ENCODE results near the gene LRRC38. TPM values are rescaled to one million over a fixed set of nuclear protein-coding genes. Genes with fewer than 3 reads are reported as not detected.

Gene LRRC38
- total RNA-seq, 1 donor from 2014 or later = 0.33 TPM

DNA sequence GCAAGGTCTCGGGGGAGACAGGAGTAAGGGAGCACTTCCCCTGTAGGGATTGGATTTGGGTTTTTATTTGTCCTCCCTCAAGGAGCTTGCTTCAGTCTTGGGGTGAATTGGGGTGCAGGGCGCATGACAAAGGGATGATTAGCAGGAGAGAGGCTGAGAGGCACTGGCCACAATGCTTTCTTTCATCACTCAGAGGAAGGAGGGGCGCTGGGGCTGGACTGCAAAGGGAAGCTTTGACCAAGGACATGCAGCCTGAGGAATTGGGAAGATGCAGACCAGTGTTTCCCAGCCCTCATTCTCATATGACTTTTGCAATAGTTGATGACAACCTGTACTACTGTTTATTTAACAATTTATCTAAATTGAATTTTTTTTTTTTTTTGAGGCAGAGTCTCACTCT lies 35.7 kb upstream of the LRRC38 start:
- Histone ChIP-seq H3K27me3 (ENCODE audit: control insufficient read depth, insufficient read depth, low read length) (no peaks in the 10 kb centered on the region), H3K4me3 (ENCODE audit: low read depth, low read length) (no peak overlapping the region), H3K36me3 (ENCODE audit: control insufficient read depth, insufficient read depth, low read length) (no peaks in the 10 kb centered on the region)
- DNase-seq (ENCODE audit: low read depth) = no peak
- TF ChIP-seq, protein P1, sequence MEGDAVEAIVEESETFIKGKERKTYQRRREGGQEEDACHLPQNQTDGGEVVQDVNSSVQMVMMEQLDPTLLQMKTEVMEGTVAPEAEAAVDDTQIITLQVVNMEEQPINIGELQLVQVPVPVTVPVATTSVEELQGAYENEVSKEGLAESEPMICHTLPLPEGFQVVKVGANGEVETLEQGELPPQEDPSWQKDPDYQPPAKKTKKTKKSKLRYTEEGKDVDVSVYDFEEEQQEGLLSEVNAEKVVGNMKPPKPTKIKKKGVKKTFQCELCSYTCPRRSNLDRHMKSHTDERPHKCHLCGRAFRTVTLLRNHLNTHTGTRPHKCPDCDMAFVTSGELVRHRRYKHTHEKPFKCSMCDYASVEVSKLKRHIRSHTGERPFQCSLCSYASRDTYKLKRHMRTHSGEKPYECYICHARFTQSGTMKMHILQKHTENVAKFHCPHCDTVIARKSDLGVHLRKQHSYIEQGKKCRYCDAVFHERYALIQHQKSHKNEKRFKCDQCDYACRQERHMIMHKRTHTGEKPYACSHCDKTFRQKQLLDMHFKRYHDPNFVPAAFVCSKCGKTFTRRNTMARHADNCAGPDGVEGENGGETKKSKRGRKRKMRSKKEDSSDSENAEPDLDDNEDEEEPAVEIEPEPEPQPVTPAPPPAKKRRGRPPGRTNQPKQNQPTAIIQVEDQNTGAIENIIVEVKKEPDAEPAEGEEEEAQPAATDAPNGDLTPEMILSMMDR (IDR thresholded peaks at IDR 0.05; ENCODE audit: insufficient read depth, low read length, poor library complexity, severe bottlenecking) = no peak

DNA sequence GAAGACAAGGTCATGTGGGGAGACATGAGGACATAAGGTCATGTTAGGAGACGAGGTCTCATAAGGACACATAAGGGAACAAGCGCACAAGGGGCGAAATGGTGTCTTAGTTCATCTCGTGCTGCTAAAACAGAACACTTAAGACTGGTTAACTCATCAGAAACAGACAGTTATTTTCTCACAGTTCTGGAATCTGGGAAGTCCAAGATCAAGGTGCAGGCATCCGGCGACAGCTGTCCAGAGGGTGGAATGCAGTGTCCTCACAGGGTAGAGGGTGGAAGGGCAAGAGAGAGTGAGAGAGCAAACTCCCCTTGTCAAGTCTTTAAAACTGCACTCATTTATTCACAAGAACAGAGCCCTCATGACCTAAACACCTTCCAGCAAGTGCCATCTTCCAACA lies 35.2 kb upstream of the LRRC38 start:
- Histone ChIP-seq H3K27me3 (ENCODE audit: control insufficient read depth, insufficient read depth, low read length) (no peaks in the 10 kb centered on the region), H3K4me3 (ENCODE audit: low read depth, low read length) (no peak overlapping the region), H3K36me3 (ENCODE audit: control insufficient read depth, insufficient read depth, low read length) (no peaks in the 10 kb centered on the region)
- DNase-seq (ENCODE audit: low read depth) = no peak
- TF ChIP-seq, protein P1 (IDR thresholded peaks at IDR 0.05; ENCODE audit: insufficient read depth, low read length, poor library complexity, severe bottlenecking) = no peak

DNA sequence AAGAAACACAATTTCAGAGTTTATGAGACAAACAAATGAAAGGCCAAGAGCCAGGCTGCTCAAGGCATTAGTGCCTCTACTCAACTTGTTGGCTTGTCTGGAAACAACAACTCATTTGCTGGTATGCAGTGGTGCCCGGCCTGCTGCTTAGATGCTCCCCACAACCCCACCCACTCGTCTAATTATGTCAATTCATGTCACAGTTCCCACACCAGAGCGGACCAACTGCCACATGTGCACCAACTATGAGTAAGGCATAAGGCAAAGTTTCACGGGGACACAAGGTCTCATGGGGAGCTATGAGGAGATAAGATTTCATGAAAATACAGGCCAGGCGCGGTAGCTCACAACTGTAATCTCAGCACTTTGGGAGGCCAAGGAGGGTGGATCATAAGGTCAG lies 34.5 kb upstream of the LRRC38 start:
- TF ChIP-seq, protein P1 (IDR thresholded peaks at IDR 0.05; ENCODE audit: insufficient read depth, low read length, poor library complexity, severe bottlenecking) = no peak
- Histone ChIP-seq H3K4me3 (ENCODE audit: low read depth, low read length) (no peak overlapping the region), H3K27me3 (ENCODE audit: control insufficient read depth, insufficient read depth, low read length) (no peaks in the 10 kb centered on the region), H3K36me3 (ENCODE audit: control insufficient read depth, insufficient read depth, low read length) (no peaks in the 10 kb centered on the region)
- no peak for DNase-seq (ENCODE audit: low read depth)

DNA sequence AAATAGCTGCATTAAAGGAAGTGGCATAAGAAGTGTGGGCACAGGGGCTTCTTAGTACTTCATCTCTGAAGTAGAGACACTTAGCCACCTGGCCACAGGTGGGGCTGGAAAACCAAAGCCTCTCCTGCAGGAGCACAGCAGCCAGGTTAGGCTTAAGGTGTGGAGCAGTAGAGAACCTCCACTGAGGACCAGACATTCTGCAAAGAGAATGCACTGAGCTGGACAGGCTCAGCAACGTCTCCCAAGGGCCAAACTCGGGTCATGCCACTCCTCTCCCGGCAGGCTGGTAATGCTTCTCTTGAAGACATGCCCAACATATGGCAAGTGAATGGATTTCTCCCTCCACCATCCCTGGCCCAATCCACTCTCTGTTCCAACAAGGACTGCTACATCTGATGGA lies 33.0 kb upstream of the LRRC38 start:
- Histone ChIP-seq H3K27me3 (ENCODE audit: control insufficient read depth, insufficient read depth, low read length) (no peaks in the 10 kb centered on the region), H3K36me3 (ENCODE audit: control insufficient read depth, insufficient read depth, low read length) (no peaks in the 10 kb centered on the region), H3K4me3 (ENCODE audit: low read depth, low read length) (no peak overlapping the region)
- DNase-seq (ENCODE audit: low read depth) = no peak
- TF ChIP-seq, protein P1 (IDR thresholded peaks at IDR 0.05; ENCODE audit: insufficient read depth, low read length, poor library complexity, severe bottlenecking) = no peak

DNA sequence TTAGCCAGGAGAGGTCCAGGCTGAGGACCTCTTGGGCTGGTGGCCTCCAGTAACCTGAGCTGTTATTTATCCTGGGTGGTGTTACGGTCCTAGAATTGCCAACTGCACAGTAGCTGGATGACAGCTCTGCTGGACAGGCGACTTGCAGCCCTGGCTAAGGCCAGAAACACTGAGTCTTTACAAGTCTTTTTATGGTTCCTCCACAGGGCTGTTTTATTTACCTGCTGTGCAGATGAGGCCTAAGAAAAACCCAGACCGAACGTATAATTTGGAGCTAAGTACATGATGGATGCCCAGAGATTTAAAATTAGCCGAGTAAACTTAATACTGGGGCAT lies 30.4 kb upstream of the LRRC38 start:
- no peak for DNase-seq (ENCODE audit: low read depth)
- Histone ChIP-seq H3K4me3 (ENCODE audit: low read depth, low read length) (no peak overlapping the region), H3K36me3 (ENCODE audit: control insufficient read depth, insufficient read depth, low read length) (no peaks in the 10 kb centered on the region), H3K27me3 (ENCODE audit: control insufficient read depth, insufficient read depth, low read length) (no peaks in the 10 kb centered on the region)
- TF ChIP-seq, protein P1 (IDR thresholded peaks at IDR 0.05; ENCODE audit: insufficient read depth, low read length, poor library complexity, severe bottlenecking) = no peak

DNA sequence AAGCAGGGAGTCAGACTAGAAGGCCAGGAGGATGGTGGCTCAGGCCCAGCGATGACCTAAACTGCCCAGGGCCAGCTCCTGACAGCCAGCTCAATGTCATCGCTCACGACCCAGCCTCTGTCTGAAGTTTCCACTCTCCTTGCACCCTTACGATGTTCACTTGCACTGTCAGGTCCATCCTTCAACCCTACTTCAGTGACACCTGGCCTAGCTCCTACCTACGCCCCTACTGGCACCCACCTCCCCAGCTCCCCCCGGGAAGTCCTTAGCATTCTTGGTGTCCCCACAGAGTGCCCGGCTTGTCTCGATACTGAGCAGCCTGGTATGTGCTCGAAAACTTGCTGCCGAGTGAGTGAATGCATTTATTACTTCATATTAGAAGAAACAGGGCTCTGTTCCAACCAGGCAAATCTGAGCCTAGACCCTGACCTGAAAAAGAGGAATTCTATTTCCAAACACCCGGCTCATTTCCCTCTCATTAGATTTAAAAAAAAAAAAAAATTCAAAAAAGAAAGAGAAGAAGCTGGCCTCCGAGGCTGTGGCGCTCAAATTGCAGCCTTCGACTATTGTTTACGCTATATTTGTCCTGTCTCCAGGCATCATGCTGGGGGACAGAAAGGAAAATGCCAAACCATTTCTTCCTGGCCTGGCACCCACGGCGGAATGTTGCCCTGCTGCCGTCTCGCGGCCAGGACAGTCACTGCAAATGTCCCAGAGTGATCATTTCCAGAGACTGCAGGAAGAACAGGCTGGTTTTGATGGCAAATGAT lies 29.8 kb upstream of the LRRC38 start:
- no peak overlapping the region for H3K4me3 ChIP-seq (ENCODE audit: low read depth, low read length)
- no peaks in the 10 kb centered on the region for H3K36me3 ChIP-seq (ENCODE audit: control insufficient read depth, insufficient read depth, low read length)
- H3K27me3 ChIP-seq (ENCODE audit: control insufficient read depth, insufficient read depth, low read length) = no peaks in the 10 kb centered on the region
- DNase-seq (ENCODE audit: low read depth) = no peak
- TF ChIP-seq, protein P1 (IDR thresholded peaks at IDR 0.05; ENCODE audit: insufficient read depth, low read length, poor library complexity, severe bottlenecking) = peak; percentile 68

All from kidney epithelial cell (primary cell).